GM12864 (cell line): Measurements from ENCODE around the gene CELF6.

Experiments used
- DNase-seq: peaks from one replicate; pipeline ENCODE4 v3.0.0-alpha.2; 2011; ENCODE audit warnings: low read depth
- H3K4me3 ChIP-seq: 2 replicates; pipeline ENCODE4 v1.5.1; 2011; ENCODE audit warnings: mild to moderate bottlenecking, low read depth, low read length, control low read depth
- TF ChIP-seq, protein P1 (sequence below): IDR thresholded peaks from 2 replicates; pipeline ENCODE4 v1.5.1; 2011; ENCODE audit warnings: low read depth, mild to moderate bottlenecking, moderate library complexity, low read length, control low read depth, inconsistent platforms; ENCODE audit errors: missing control alignments

CELF6 gene

DNA sequence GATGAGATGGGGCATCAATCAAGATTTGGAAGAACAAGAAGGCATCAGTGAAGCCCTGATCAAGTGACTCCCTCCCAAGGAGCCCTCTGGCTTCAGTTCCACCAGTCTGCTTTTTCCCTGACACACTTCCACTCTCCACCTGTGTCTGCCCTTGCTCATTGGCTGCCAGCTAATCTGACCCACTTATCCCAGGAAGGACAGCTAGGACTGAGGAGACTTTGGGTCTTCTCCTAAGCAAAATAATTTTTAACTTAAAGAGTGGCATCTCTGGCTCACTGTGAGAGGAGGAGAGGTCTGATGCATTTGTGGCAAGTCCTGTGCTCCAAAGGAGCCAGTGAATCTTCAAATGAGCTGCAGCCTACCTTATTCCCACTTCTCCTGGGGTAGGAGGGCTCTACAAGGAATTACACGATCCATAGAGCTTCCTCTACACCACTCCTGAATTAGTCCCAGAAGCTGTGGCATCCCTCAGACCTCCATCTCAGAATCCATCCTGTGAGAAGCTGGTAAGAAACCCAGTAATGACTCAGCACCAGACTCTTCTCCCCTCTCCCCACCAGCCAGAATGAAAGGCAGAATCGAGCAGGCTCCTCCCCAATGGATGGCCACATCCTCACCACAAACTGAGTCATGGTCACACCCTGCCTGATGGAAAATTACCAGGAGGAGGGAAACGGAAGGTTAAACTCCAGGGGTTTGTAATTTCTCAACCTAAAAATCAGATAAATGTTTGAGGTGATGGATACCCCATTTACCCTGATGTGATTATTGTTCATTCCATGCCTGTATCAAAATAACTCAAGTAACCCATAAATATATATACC is 82.7 kb downstream of the CELF6 start:
- TF ChIP-seq, protein P1, sequence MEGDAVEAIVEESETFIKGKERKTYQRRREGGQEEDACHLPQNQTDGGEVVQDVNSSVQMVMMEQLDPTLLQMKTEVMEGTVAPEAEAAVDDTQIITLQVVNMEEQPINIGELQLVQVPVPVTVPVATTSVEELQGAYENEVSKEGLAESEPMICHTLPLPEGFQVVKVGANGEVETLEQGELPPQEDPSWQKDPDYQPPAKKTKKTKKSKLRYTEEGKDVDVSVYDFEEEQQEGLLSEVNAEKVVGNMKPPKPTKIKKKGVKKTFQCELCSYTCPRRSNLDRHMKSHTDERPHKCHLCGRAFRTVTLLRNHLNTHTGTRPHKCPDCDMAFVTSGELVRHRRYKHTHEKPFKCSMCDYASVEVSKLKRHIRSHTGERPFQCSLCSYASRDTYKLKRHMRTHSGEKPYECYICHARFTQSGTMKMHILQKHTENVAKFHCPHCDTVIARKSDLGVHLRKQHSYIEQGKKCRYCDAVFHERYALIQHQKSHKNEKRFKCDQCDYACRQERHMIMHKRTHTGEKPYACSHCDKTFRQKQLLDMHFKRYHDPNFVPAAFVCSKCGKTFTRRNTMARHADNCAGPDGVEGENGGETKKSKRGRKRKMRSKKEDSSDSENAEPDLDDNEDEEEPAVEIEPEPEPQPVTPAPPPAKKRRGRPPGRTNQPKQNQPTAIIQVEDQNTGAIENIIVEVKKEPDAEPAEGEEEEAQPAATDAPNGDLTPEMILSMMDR = no peak
- H3K4me3 ChIP-seq = peak overlapping the region; percentile 9; the same call in 1 of the 2 replicates
- no peak for DNase-seq

DNA sequence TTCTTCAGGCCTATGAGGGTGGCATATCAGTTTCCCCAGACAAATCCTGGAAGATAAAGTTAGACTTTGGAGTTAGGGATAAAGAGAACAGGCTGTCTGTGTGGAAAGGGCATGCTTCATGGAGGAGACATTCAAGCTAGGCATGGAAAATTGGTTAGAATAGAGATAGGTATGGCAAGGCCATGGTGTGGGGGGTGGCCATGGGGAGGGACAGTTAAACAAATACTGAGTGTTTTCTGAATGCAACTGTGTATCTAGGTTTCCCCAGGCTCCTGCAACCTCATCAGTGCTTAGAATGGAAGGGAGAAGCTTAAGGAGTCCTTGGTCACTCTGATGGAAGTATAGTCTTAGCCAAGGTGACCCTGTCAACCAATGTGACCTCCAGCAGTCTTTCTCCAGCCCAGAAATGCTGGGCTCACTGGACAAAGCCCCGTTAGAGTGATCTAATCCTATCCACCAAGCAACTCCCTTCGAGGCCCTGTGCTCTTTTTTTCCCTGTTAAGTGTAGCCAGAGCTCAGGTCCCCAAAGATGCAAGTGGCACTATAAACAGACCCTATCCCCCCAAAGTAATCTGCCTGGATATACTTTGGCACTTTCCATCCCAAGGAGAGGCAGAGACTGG is 83.5 kb downstream of the CELF6 start:
- no peak overlapping the region; the same call in 1 of the 2 replicates for H3K4me3 ChIP-seq
- TF ChIP-seq, protein P1 = no peak
- DNase-seq = no peak

DNA sequence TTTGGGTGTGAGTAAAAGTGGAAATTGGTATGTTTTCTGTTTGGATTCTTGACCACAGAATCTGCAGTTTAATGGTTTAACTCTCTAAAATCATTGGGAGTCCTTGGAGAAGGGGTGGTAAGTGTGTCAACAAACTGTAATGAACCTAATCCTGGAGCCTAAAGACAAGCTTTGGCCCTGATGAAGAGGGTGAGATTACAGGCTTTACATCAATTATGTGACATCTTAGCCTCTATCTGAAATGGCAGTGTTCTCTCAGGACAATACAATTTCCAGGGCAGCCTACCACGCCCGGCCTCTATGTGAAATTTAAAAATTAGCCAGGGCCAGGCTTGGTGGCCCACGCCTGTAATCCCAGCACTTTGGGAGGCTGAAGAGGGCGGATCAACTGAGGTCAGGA is 84.7 kb downstream of the CELF6 start:
- H3K4me3 ChIP-seq = no peak overlapping the region
- DNase-seq = no peak
- TF ChIP-seq, protein P1 = no peak
